Measurements from ENCODE around the gene ANKRD17.

The ANKRD17 gene

DNA sequence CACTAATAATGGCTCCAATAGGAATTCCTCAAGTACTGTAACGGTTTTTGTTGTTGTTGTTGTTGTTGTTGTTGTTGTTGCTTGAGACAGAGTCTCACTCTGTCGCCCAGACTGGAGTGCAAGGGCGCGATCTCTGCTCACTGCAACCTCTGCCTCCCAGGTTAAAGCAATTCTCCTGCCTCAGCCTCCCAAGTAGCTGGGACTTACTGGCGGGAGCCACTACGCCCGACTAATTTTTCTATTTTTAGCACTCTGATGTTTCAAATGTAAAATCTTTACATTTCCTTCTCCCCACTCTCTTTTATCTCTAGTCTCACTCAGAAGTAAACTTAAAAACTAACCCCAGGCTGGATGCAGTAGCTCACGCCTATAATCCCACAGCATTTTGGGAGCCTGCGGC is 8.0 kb downstream of the ANKRD17 start:
- no peak for DNase-seq
- H3K27ac ChIP-seq (ENCODE audit: low read length), result no peak overlapping the region
- no peaks in the 10 kb centered on the region for H3K9me3 ChIP-seq (ENCODE audit: insufficient read depth, low read length, severe bottlenecking)
- H4K20me1 ChIP-seq (ENCODE audit: insufficient read depth, low read length), result peaks cover 82% of the 10 kb centered on the region
- no peak overlapping the region for H3K9ac ChIP-seq (ENCODE audit: low read depth, low read length)
- no peak overlapping the region for H2AFZ ChIP-seq (ENCODE audit: low read depth, low read length)
- H3K4me2 ChIP-seq (ENCODE audit: insufficient read depth, low read length), result no peak overlapping the region
- peaks cover 31% of the 10 kb centered on the region for H3K4me1 ChIP-seq (ENCODE audit: insufficient read depth, low read length)
- H3K79me2 ChIP-seq (ENCODE audit: insufficient read depth, low read length), result peaks cover 100% of the 10 kb centered on the region
- no peaks in the 10 kb centered on the region for H3K27me3 ChIP-seq (ENCODE audit: insufficient read depth, low read length, poor library complexity)
- no peak for TF ChIP-seq EZH2 (IDR thresholded peaks at IDR 0.05; ENCODE audit: borderline replicate concordance, low read depth, low read length, severe bottlenecking)
- TF ChIP-seq, protein P1, sequence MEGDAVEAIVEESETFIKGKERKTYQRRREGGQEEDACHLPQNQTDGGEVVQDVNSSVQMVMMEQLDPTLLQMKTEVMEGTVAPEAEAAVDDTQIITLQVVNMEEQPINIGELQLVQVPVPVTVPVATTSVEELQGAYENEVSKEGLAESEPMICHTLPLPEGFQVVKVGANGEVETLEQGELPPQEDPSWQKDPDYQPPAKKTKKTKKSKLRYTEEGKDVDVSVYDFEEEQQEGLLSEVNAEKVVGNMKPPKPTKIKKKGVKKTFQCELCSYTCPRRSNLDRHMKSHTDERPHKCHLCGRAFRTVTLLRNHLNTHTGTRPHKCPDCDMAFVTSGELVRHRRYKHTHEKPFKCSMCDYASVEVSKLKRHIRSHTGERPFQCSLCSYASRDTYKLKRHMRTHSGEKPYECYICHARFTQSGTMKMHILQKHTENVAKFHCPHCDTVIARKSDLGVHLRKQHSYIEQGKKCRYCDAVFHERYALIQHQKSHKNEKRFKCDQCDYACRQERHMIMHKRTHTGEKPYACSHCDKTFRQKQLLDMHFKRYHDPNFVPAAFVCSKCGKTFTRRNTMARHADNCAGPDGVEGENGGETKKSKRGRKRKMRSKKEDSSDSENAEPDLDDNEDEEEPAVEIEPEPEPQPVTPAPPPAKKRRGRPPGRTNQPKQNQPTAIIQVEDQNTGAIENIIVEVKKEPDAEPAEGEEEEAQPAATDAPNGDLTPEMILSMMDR (IDR thresholded peaks at IDR 0.05; ENCODE audit: borderline replicate concordance, extremely low read depth, low read length, poor library complexity, severe bottlenecking), result no peak
- H3K36me3 ChIP-seq (ENCODE audit: insufficient read depth, low read length), result peaks cover 59% of the 10 kb centered on the region; the same call in 1 of the 2 replicates
- H3K4me3 ChIP-seq (ENCODE audit: low read depth in 1 of 2, low read length in 2 of 2), result no peak overlapping the region
- ATAC-seq (ENCODE audit: insufficient read depth, low read depth), result no peak

DNA sequence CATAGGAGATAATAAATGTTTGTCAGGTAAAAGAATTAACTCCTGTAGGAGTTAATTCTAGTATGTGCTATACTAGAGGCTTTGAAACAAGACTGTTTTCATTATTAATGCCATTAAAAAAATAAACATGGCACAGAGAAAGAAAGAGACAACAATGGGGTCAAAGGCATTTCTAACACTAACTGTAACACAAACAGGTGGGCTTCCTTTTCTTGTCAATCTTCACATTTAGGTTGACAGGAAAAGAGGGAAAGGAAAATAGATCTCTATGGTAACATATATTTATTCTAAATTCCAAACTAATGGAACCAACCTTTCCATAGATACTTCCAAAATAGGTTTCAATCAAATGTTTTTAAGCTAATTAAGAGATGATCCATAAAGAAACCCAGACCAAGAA is 9.8 kb downstream of the ANKRD17 start:
- Histone ChIP-seq H2AFZ (ENCODE audit: low read depth, low read length) (no peak overlapping the region), H3K9me3 (ENCODE audit: insufficient read depth, low read length, severe bottlenecking) (no peaks in the 10 kb centered on the region), H3K79me2 (ENCODE audit: insufficient read depth, low read length) (peaks cover 100% of the 10 kb centered on the region), H3K4me1 (ENCODE audit: insufficient read depth, low read length) (peaks cover 14% of the 10 kb centered on the region; the same call in 1 of the 2 replicates), H3K9ac (ENCODE audit: low read depth, low read length) (no peak overlapping the region), H3K27ac (ENCODE audit: low read length) (no peak overlapping the region), H3K4me2 (ENCODE audit: insufficient read depth, low read length) (0 out of 2 replicates have a peak overlapping the region, but pooled peaks have one; percentile 1), H3K36me3 (ENCODE audit: insufficient read depth, low read length) (peaks cover 59% of the 10 kb centered on the region), H3K4me3 (ENCODE audit: low read depth in 1 of 2, low read length in 2 of 2) (no peak overlapping the region), H3K27me3 (ENCODE audit: insufficient read depth, low read length, poor library complexity) (no peaks in the 10 kb centered on the region), H4K20me1 (ENCODE audit: insufficient read depth, low read length) (peaks cover 83% of the 10 kb centered on the region)
- ATAC-seq (ENCODE audit: insufficient read depth, low read depth) (no peak), DNase-seq (no peak)
- TF ChIP-seq EZH2 (IDR thresholded peaks at IDR 0.05; ENCODE audit: borderline replicate concordance, low read depth, low read length, severe bottlenecking), result no peak
- TF ChIP-seq, protein P1 (IDR thresholded peaks at IDR 0.05; ENCODE audit: borderline replicate concordance, extremely low read depth, low read length, poor library complexity, severe bottlenecking), result no peak

DNA sequence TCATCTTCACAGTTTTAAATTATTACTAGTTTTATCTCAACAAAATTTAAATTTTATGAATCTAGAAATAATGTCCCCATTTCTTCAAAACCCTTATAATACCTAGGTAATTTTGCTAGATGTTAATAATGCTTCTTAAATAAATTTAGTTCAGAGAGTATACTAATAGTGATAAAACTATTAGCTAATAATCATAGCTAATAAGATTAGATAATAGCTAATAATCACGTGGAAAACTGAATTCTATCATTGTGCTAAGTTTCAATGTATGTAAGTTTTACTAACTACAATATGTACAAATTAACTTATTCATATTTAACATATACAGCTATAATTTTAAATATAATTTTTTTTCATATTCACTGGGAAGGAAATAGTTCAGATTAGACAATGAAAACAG is 10.2 kb downstream of the ANKRD17 start:
- Histone ChIP-seq H2AFZ (ENCODE audit: low read depth, low read length) (no peak overlapping the region), H3K27me3 (ENCODE audit: insufficient read depth, low read length, poor library complexity) (no peaks in the 10 kb centered on the region), H3K79me2 (ENCODE audit: insufficient read depth, low read length) (peaks cover 100% of the 10 kb centered on the region), H3K36me3 (ENCODE audit: insufficient read depth, low read length) (peaks cover 59% of the 10 kb centered on the region), H3K9ac (ENCODE audit: low read depth, low read length) (no peak overlapping the region), H3K4me2 (ENCODE audit: insufficient read depth, low read length) (0 out of 2 replicates have a peak overlapping the region, but pooled peaks have one; percentile 14), H4K20me1 (ENCODE audit: insufficient read depth, low read length) (peaks cover 83% of the 10 kb centered on the region), H3K4me3 (ENCODE audit: low read depth in 1 of 2, low read length in 2 of 2) (no peak overlapping the region), H3K4me1 (ENCODE audit: insufficient read depth, low read length) (peaks cover 11% of the 10 kb centered on the region; the same call in 1 of the 2 replicates), H3K9me3 (ENCODE audit: insufficient read depth, low read length, severe bottlenecking) (no peaks in the 10 kb centered on the region), H3K27ac (ENCODE audit: low read length) (no peak overlapping the region)
- TF ChIP-seq, protein P1 (IDR thresholded peaks at IDR 0.05; ENCODE audit: borderline replicate concordance, extremely low read depth, low read length, poor library complexity, severe bottlenecking), result no peak
- TF ChIP-seq EZH2 (IDR thresholded peaks at IDR 0.05; ENCODE audit: borderline replicate concordance, low read depth, low read length, severe bottlenecking), result no peak
- ATAC-seq (ENCODE audit: insufficient read depth, low read depth) (no peak), DNase-seq (no peak)
